Measurements from ENCODE around the gene CIAO3. TPM values are rescaled to one million over a fixed set of nuclear protein-coding genes. Genes with fewer than 3 reads are reported as not detected.

The CIAO3 gene
- total RNA-seq, 2 donors from 2014 or later = 39.2 to 47.1 TPM

DNA sequence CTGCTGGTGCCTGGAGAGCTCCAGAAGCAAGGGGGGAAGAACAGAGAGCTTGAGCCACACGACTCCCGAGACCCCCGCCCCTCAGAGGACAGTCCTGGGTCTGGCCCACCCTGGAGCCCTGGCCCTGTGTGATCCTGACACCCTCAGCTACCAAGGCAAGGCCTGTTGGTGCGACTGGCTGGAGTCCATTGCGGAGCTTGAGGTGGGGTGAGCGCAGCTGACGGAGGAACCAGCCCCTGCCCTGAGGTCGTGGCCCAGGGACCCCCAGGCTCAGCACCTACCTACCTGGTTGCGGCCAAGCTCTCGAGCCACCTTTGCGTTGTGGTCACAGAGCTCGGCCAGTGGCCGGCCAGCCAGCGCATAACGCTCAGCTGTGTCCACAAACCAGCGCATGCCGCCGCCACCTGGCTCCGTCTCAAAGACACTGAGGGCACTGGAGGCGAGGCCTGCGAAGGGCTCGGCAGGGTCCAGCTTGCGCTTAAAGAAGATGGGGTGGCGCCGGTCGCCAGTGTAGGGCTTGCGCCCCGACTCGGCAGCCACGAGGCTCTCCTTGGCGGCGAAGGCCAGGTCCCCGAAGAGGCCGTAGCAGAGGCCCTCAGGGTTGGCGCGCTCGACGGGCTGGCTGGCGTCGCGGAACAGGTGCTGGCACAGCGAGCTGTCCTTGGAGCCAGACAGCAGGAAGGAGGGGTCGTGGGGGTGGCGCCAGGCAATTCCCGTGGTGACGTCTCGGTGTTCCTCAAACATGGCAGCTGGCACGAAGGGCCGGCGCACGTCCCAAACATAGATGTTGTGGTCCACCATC lies 54.1 kb downstream of the CIAO3 start:
- Mint-ChIP-seq H3K4me1 (peaks cover 4% of the 10 kb centered on the region), H3K27ac (no peak overlapping the region), H3K4me3 (no peak overlapping the region), H3K9me3 (no peaks in the 10 kb centered on the region), H3K36me3 (ENCODE audit: low read depth) (peaks cover 28% of the 10 kb centered on the region), H3K27me3 (no peaks in the 10 kb centered on the region)
- no peak for ATAC-seq (replicated peaks)

DNA sequence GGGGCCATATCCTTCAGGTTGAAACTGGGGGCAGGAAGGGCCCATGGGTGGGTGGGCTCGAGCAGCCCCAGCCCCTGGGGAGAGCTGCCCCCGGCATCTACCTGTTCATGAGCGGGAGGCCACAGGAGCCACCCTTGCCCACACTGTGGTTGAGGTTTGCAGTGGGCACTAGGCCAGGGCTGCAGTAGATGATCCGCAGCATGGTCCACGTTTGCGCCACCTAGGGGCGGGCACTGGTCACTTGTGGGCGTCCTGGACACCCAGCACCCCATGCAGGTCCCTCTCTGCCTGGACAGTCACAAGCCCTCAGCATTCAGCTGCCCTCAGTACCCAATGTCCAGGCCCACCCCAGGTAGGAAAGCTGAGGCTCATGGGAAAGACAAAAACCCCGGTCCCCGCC lies 54.8 kb downstream of the CIAO3 start:
- Mint-ChIP-seq H3K4me1 (peaks cover 4% of the 10 kb centered on the region), H3K9me3 (no peaks in the 10 kb centered on the region), H3K27ac (no peak overlapping the region), H3K27me3 (no peaks in the 10 kb centered on the region), H3K4me3 (peak overlapping the region; percentile 28), H3K36me3 (ENCODE audit: low read depth) (peaks cover 35% of the 10 kb centered on the region)
- ATAC-seq (replicated peaks) = no peak

DNA sequence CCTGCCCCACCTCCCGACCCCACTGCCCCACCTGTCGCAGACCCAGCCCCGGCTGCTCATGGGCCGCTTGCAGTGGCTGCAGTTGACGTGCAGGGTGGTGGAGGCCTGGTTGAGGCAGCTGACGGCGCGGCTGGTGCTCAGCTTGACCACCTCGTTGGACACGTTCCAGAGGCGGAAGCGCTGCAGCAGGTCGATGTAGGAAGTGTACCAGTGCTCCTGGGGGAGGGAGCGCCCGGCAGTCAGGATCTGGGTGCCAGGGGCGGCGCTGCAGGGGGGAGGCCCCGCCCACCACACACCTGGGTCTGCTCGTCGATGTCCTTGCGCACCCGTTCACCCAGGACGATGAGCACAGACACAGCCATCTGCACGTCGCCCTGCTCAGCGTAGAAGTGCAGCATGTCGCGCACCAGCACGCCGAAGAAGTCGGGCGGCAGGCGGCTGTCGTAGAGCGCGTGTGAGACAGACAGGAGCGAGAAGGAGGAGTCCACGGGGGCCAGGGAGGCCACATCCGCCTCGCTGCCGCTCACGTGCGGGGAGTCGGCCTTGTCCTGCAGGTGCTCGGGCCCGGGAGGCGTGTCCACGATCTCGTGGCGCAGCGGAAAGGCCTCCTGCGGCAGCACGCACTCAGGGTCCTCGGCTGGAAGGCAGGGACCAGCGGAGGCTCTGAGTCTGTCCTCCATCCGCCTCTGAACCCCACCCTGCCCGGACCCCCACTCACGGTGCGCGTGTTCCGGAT lies 55.7 kb downstream of the CIAO3 start:
- H3K4me3 Mint-ChIP-seq = peak overlapping the region; percentile 73
- H3K27ac Mint-ChIP-seq = no peak overlapping the region
- H3K27me3 Mint-ChIP-seq = no peaks in the 10 kb centered on the region
- no peaks in the 10 kb centered on the region for H3K9me3 Mint-ChIP-seq
- H3K4me1 Mint-ChIP-seq = peaks cover 4% of the 10 kb centered on the region
- peaks cover 37% of the 10 kb centered on the region for H3K36me3 Mint-ChIP-seq (ENCODE audit: low read depth)
- ATAC-seq (replicated peaks) = no peak

DNA sequence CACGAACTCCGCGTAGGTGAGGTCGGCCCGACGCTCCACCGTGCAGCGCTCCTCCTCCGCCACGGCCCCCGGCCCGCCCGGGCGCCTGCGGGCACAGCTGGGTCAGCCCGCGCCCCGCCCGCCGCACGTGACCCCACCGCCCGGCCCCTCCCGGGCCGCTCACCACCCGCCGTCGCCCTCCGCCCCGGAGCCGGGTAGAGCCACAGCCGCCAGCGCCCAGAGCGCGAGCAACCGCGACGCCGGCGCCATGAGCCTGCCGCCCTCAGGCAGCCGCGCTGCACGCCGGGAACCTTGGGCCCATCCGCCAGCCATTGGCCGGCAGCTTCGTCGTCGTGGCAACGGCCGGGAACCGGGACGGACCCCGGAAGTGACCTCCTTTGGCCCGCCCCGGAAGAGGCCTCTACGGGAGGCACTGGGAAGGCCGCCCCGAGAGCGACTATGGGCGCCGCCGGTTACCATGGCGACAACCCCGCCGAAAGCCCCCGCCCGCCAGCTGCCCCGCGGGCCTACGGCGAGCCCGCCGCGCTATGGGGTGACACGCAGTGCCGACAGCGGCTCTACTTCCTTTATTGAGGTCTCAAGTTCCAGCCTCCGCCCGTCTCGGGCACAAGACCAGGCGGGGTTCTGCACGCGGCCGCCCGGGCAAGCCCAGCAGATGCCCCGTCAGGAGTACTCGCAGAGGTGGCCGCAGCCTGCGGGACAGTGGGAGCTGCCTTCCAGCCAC lies 56.6 kb downstream of the CIAO3 start, which contains the start of gene JMJD8:
JMJD8 (minus strand) TSS at position 264 of the 724 bp plus-strand sequence; CDS start at position 249, 15 bp downstream.
- H3K9me3 Mint-ChIP-seq = no peaks in the 10 kb centered on the region
- peak within 1 kb of the TSS; percentile 73 for H3K4me3 Mint-ChIP-seq
- no peaks in the 10 kb centered on the region for H3K27me3 Mint-ChIP-seq
- H3K4me1 Mint-ChIP-seq = peaks cover 4% of the 10 kb centered on the region
- peaks cover 37% of the 10 kb centered on the region for H3K36me3 Mint-ChIP-seq (ENCODE audit: low read depth)
- ATAC-seq (replicated peaks) = peak; percentile 86
- peak within 1 kb of the TSS; percentile 58 for H3K27ac Mint-ChIP-seq

DNA sequence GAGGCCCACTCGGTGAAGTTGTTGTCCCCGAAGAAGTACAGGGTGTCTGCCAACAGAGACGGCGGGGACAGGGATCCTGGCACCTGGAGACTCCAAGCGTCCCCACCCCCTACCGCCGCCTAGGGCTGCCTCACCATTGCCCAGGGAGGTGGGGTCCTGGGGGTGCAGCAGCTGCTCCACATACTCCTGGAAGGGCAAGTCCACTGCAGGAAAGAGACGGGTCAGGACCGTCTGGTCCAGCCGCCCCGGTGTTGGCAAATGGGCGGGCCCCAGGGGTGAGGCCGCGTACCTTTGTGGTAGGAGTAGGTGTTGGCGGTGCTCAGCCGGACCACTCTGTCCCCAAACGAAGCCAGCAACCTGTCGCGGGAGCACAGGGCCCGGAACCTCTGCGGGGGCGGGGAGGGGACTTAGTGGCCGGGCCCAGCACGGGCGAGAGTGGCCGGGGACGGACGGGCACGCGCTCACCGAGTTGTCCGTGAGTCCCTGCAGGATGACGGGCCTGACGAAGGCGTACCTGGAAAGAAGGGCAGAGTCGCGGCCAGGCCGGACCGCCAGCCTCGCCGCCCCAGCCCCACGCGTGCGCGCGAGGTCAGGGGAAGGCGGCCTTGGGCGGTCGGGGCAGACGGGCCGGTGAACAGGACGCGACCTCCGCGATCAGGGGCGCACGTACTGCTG lies 57.3 kb downstream of the CIAO3 start:
- Mint-ChIP-seq H3K36me3 (ENCODE audit: low read depth) (peaks cover 37% of the 10 kb centered on the region), H3K4me1 (peaks cover 4% of the 10 kb centered on the region), H3K27ac (peak overlapping the region; percentile 58), H3K4me3 (peak overlapping the region; percentile 73), H3K9me3 (no peaks in the 10 kb centered on the region), H3K27me3 (no peaks in the 10 kb centered on the region)
- ATAC-seq (replicated peaks) = no peak

DNA sequence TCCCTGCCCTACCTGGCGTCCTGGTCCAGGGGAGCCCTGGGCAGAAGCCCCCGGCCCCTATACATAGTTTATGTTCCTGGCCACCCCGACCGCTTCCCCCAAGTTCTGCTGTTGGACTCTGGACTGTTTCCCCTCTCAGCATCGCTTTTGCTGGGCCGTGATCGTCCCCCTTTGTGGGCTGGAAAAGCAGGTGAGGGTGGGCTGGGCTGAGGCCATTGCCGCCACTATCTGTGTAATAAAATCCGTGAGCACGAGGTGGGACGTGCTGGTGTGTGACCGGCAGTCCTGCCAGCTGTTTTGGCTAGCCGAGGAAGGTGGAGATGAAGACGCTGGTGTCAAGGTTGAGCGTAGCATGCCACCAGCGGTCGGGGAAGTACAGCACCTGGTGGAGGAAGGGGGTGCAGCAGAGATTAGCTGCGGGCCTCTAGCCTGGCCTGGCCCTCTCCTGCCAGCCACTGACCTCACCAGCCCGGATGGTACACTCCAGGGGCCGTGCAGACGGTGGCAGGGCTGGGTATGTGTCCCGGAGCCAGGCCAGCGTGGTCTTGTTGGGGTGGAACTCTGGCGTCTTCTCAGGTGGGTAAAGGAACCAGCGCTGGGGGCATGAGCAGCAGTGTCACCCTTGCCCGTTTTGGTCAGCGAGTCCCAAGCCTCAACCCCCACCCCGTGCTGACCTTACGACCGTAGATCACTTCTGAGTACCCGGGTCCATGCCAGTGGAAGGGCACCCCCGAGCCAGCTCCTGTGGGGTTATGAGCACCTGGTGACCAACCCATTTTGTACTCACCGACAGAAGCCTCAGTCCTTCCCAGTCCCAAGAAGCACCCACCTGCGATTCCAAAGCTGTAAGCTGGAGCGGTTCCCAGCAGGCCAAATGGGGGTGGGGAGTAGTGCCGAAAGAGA lies 58.1 kb downstream of the CIAO3 start:
- Mint-ChIP-seq H3K36me3 (ENCODE audit: low read depth) (peaks cover 37% of the 10 kb centered on the region), H3K4me1 (peaks cover 4% of the 10 kb centered on the region), H3K4me3 (peak overlapping the region; percentile 73), H3K27ac (peak overlapping the region; percentile 58), H3K9me3 (no peaks in the 10 kb centered on the region), H3K27me3 (no peaks in the 10 kb centered on the region)
- no peak for ATAC-seq (replicated peaks)

DNA sequence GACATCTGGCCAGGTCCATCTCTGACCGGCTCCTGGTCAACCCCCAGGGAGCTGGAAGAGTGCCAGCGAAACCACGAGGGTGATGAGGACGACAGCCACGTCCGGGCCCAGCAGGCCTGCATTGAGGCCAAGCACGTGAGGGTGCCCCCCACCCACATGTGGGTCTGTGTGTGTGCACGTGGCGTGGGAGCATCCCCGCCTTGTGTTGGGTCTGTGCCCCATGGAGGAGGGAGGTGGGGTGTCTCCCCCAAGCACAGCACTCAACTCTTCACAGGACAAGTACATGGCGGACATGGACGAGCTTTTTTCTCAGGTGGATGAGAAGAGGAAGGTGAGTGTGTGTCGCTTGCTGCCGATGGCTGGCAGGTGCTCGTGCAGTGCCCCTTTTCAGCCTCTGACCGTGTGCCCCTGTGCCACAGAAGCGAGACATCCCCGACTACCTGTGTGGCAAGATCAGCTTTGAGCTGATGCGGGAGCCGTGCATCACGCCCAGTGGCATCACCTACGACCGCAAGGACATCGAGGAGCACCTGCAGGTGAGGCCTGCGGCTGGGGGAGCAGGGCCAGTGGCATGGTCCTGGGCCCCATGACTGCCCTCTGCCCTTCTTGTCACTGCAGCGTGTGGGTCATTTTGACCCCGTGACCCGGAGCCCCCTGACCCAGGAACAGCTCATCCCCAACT lies 58.9 kb downstream of the CIAO3 start:
- Mint-ChIP-seq H3K27ac (peak overlapping the region; percentile 62), H3K9me3 (no peaks in the 10 kb centered on the region), H3K4me1 (peaks cover 4% of the 10 kb centered on the region), H3K27me3 (no peaks in the 10 kb centered on the region), H3K36me3 (ENCODE audit: low read depth) (peaks cover 37% of the 10 kb centered on the region), H3K4me3 (peak overlapping the region; percentile 73)
- ATAC-seq (replicated peaks) = no peak

DNA sequence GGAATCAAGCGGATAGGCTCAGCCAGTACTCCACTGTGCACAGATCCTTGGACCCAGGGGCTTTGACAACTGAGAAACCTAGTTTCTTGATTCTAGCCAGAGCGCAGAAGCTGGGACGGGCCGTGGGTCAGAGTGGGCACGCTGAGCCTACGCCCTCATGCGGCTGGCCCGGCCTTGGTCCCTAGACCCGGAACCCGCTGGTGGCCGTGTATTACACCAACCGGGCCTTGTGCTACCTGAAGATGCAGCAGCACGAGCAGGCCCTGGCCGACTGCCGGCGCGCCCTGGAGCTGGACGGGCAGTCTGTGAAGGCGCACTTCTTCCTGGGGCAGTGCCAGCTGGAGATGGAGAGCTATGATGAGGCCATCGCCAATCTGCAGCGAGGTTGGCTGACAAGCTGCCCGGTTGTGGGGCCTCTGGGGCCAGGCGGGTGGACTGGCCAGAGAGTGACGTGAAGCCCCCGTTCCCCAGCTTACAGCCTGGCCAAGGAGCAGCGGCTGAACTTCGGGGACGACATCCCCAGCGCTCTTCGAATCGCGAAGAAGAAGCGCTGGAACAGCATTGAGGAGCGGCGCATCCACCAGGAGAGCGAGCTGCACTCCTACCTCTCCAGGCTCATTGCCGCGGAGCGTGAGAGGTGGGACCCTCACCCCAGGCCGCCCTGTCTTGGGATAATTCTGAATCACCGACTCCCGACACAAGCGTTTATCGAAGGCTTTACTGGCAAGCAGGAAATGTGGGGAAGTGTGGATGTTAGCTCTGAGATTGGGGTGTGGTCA lies 59.6 kb downstream of the CIAO3 start:
- H3K27me3 Mint-ChIP-seq = no peaks in the 10 kb centered on the region
- no peak for ATAC-seq (replicated peaks)
- H3K4me1 Mint-ChIP-seq = peaks cover 4% of the 10 kb centered on the region
- H3K9me3 Mint-ChIP-seq = no peaks in the 10 kb centered on the region
- peaks cover 34% of the 10 kb centered on the region for H3K36me3 Mint-ChIP-seq (ENCODE audit: low read depth)
- peak overlapping the region; percentile 62 for H3K27ac Mint-ChIP-seq
- peak overlapping the region; percentile 73 for H3K4me3 Mint-ChIP-seq

DNA sequence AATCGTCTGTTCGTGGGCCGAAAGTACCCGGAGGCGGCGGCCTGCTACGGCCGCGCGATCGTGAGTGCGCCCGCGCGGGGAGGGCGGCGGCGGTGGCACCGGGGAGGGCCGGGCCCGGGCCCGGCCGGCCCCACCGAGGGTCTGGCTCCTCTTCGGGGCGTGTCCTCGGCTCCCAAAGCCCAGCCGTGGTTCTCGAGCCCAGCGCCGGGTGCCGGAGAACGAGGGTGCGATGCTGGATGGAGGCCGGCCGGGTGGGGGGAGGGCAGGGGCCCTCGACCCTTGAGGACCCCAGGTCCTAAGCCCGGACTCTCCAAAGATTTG lies 60.2 kb downstream of the CIAO3 start:
- no peak overlapping the region for H3K27ac Mint-ChIP-seq
- ATAC-seq (replicated peaks) = no peak
- peaks cover 29% of the 10 kb centered on the region for H3K36me3 Mint-ChIP-seq (ENCODE audit: low read depth)
- H3K4me3 Mint-ChIP-seq = peak overlapping the region; percentile 73
- H3K4me1 Mint-ChIP-seq = peaks cover 4% of the 10 kb centered on the region
- no peaks in the 10 kb centered on the region for H3K27me3 Mint-ChIP-seq
- no peaks in the 10 kb centered on the region for H3K9me3 Mint-ChIP-seq

DNA sequence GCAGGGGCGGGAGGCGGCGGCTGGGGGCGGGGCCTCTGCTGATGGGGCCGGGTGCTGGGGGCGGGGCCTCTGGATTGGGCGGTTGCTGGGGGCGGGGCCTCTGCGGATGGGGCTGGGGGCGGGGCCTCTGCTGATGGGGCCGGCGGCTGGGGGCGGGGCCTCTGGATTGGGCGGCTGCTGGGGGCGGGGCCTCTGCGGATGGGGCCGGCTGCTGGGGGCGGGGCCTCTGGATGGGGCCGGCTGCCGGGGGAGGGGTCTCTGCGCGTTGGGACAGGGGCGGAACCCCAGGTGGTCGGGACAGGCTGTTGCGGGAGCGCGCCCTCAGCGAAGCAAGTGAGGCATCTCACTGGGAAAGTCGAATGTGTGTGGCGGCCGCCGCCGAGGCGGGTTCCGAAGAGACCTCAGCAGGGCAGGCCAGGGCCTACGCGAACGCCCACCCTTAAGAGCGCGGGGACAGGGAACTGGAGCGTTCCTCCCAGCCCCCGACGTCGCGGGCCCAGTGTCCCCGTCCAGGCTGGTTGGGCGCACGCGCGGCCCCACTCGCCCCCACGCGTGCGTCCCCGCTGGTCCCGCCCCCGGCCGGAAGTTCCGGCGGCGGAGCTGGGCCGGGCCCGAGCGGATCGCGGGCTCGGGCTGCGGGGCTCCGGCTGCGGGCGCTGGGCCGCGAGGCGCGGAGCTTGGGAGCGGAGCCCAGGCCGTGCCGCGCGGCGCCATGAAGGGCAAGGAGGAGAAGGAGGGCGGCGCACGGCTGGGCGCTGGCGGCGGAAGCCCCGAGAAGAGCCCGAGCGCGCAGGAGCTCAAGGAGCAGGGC lies 60.8 kb downstream of the CIAO3 start, which contains the start of gene STUB1:
STUB1 (plus strand) TSS at position 597 of the 811 bp plus-strand sequence; CDS start at position 713, 116 bp downstream.
- no peaks in the 10 kb centered on the region for H3K9me3 Mint-ChIP-seq
- peak within 1 kb of the TSS; percentile 62 for H3K27ac Mint-ChIP-seq
- peaks cover 4% of the 10 kb centered on the region for H3K4me1 Mint-ChIP-seq
- ATAC-seq (replicated peaks) = peak; percentile 61
- peak within 1 kb of the TSS; percentile 73 for H3K4me3 Mint-ChIP-seq
- H3K36me3 Mint-ChIP-seq (ENCODE audit: low read depth) = peaks cover 29% of the 10 kb centered on the region
- H3K27me3 Mint-ChIP-seq = no peaks in the 10 kb centered on the region

Data from activated T-helper 17 cell treated with anti-CD3 and anti-CD28 coated beads, Interleukin-2, amount 50 U/mL, for 72 hours (primary cell).